ENCODE data around the gene LTBR. TPM values are rescaled to one million over a fixed set of nuclear protein-coding genes. Genes with fewer than 3 reads are reported as not detected.
A peak's percentile ranks its signal among the peaks of the same experiment; 100 is the strongest.

LTBR gene
- total RNA-seq, 1 donor: 29.8 TPM

DNA sequence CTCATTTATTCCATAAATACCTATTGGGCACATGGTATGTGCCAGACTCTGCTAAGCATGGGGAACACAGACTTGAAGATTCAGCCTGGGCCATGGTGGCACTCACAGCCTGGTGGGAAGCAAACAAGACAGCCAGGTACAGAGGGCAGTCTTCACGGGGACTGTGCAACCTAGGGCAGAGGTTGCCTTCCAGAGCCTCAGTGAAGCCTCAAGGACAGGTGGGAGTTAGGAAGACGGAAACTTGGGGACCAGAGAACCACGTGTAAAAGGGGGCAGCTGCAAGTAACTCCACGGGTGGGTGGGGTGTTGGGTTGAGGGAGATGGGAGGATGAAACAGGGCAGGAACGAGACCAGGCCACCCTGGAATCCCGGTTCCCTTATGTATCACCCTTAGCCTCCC is 980 bp upstream of the LTBR start:
- Histone ChIP-seq H3K27me3 (ENCODE audit: insufficient read depth, low read length) (no peaks in the 10 kb centered on the region), H3K4me1 (ENCODE audit: insufficient read depth, low read length) (peaks cover 68% of the 10 kb centered on the region), H3K9me3 (ENCODE audit: low read depth, low read length) (no peaks in the 10 kb centered on the region), H3K4me3 (ENCODE audit: low read length) (no peak overlapping the region)

DNA sequence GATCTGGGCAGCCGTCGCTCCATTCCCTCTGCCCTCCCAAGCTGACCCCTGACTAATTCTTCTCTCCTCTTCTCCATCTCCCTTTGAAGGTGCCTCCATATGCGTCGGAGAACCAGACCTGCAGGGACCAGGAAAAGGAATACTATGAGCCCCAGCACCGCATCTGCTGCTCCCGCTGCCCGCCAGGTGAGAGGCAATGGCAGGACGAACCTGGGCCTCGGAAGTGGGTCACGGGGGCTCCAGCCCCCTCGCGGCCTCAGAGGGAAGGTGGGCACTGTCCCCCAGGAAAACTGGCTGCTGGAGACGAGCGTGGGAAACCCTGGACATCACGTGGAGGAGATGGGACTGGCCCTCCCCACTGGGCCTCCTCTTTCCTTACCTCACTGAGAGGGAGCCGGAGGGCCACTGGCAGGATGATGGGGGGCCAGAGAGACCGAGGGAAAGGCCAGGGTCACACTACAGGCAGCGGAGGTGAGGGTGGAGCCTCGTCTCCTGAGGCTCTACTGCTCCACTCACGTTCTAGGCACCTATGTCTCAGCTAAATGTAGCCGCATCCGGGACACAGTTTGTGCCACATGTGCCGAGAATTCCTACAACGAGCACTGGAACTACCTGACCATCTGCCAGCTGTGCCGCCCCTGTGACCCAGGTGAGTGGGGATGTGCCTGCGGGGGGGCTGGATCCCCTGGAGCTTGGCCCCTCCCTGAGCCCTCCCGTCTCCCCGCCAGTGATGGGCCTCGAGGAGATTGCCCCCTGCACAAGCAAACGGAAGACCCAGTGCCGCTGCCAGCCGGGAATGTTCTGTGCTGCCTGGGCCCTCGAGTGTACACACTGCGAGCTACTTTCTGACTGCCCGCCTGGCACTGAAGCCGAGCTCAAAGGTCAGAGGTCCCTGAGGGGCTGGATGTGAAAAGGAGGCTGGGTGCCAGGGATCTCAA is 806 bp downstream of the LTBR start:
- peak overlapping the region; percentile 52 for H3K4me3 ChIP-seq (ENCODE audit: low read length)
- peaks cover 50% of the 10 kb centered on the region for H3K4me1 ChIP-seq (ENCODE audit: insufficient read depth, low read length)
- no peaks in the 10 kb centered on the region for H3K9me3 ChIP-seq (ENCODE audit: low read depth, low read length)
- no peaks in the 10 kb centered on the region for H3K27me3 ChIP-seq (ENCODE audit: insufficient read depth, low read length)

DNA sequence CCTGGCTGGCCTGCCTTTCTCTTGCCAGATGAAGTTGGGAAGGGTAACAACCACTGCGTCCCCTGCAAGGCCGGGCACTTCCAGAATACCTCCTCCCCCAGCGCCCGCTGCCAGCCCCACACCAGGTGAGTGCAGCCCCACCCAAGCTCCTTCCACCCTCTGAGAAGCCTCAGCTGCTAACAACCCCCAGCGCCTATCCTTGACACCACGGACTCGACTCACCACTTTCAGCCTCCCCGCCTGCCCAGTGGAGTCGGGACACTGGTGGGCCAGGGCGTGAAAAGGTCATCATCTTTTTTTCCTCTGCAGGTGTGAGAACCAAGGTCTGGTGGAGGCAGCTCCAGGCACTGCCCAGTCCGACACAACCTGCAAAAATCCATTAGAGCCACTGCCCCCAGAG is 2.1 kb downstream of the LTBR start:
- no peak overlapping the region for H3K4me3 ChIP-seq (ENCODE audit: low read length)
- no peaks in the 10 kb centered on the region for H3K27me3 ChIP-seq (ENCODE audit: insufficient read depth, low read length)
- no peaks in the 10 kb centered on the region for H3K9me3 ChIP-seq (ENCODE audit: low read depth, low read length)
- peaks cover 37% of the 10 kb centered on the region for H3K4me1 ChIP-seq (ENCODE audit: insufficient read depth, low read length)

DNA sequence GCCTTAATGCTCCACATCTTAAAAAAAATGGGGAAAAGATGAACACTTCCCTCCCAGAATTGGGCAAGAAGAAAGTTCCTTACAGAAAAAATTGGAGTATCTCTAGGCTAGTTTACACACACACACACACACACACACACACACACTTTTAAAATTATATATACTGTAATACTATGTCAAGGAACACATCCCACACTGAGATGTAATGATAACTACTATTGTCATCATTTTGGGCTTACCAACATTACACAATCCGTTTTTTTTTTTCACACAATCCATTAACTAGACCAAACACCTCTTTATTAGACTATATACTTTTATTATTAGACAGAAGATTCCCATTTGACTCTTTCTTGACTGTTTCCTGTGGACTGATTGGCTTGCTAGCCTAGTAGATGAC is 2.5 kb downstream of the LTBR start:
- Histone ChIP-seq H3K4me1 (ENCODE audit: insufficient read depth, low read length) (peaks cover 36% of the 10 kb centered on the region), H3K4me3 (ENCODE audit: low read length) (no peak overlapping the region), H3K9me3 (ENCODE audit: low read depth, low read length) (no peaks in the 10 kb centered on the region), H3K27me3 (ENCODE audit: insufficient read depth, low read length) (no peaks in the 10 kb centered on the region)

DNA sequence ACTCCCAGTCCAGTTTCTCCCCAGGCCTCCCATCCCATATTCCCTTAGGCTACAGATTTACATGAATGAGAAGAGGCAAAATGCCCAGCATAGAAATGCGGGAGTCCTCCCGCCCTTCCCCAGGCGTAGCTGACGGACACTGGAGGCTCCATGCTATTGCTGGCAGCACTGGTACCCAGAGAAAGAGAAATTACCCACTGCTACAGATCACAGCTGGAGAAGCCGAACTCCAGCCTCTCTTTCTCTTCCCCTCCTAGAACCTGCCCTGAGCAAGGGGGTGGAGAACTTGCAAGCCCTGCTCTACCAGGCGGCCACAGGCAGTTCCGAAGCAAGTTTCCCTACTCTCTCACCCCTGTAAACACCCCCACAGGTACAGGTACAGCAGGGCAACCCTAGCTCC is 3.6 kb downstream of the LTBR start:
- Histone ChIP-seq H3K4me3 (ENCODE audit: low read length) (no peak overlapping the region), H3K9me3 (ENCODE audit: low read depth, low read length) (no peaks in the 10 kb centered on the region), H3K4me1 (ENCODE audit: insufficient read depth, low read length) (peaks cover 39% of the 10 kb centered on the region), H3K27me3 (ENCODE audit: insufficient read depth, low read length) (no peaks in the 10 kb centered on the region)

DNA sequence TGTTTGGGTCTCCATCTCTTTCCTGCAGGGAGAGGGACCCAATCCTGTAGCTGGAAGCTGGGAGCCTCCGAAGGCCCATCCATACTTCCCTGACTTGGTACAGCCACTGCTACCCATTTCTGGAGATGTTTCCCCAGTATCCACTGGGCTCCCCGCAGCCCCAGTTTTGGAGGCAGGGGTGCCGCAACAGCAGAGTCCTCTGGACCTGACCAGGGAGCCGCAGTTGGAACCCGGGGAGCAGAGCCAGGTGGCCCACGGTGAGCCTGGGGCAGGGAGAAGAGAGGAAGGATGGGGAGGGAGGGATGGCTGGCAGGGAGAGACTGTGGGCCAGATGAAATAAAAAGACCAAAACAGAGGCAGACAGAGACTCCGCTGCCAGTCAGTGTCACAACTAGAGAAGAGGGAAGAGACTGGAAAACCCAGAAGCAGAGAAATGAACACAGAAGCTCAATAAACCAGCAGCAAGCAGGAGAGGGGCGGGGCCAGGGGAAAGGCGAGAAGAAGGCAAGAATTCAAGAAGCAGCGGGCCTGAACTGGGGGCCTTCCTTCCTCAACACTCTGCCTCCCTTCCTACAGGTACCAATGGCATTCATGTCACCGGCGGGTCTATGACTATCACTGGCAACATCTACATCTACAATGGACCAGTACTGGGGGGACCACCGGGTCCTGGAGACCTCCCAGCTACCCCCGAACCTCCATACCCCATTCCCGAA is 6.3 kb downstream of the LTBR start:
- no peak overlapping the region for H3K4me3 ChIP-seq (ENCODE audit: low read length)
- H3K9me3 ChIP-seq (ENCODE audit: low read depth, low read length): no peaks in the 10 kb centered on the region
- peaks cover 24% of the 10 kb centered on the region for H3K4me1 ChIP-seq (ENCODE audit: insufficient read depth, low read length)
- no peaks in the 10 kb centered on the region for H3K27me3 ChIP-seq (ENCODE audit: insufficient read depth, low read length)

DNA sequence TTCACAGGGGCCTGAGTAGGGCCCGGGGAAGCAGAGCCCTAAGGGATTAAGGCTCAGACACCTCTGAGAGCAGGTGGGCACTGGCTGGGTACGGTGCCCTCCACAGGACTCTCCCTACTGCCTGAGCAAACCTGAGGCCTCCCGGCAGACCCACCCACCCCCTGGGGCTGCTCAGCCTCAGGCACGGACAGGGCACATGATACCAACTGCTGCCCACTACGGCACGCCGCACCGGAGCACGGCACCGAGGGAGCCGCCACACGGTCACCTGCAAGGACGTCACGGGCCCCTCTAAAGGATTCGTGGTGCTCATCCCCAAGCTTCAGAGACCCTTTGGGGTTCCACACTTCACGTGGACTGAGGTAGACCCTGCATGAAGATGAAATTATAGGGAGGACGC is 7.1 kb downstream of the LTBR start:
- Histone ChIP-seq H3K4me3 (ENCODE audit: low read length) (no peak overlapping the region), H3K27me3 (ENCODE audit: insufficient read depth, low read length) (no peaks in the 10 kb centered on the region), H3K4me1 (ENCODE audit: insufficient read depth, low read length) (peaks cover 19% of the 10 kb centered on the region), H3K9me3 (ENCODE audit: low read depth, low read length) (no peaks in the 10 kb centered on the region)

DNA sequence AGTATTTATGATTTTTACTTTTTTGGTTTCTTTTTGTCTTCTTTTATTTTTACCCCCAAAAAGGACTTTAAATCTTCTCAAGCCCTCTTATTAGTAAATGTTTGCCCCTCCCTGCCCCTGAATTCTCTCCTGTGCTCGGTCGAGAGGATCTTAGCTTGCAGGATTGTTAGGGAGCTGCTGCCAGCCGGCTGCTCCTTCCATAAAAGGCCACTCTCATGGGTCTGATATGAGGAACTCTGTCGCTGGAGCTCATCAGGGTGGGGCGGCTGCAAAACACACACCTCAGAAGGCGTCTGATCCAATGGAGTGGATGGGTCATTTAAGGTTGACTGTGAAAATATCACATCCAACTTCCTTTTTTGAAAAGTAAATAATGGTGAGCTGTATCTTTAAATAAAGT is 8.5 kb downstream of the LTBR start:
- Histone ChIP-seq H3K4me3 (ENCODE audit: low read length) (no peak overlapping the region), H3K27me3 (ENCODE audit: insufficient read depth, low read length) (no peaks in the 10 kb centered on the region), H3K4me1 (ENCODE audit: insufficient read depth, low read length) (peaks cover 15% of the 10 kb centered on the region), H3K9me3 (ENCODE audit: low read depth, low read length) (no peaks in the 10 kb centered on the region)

DNA sequence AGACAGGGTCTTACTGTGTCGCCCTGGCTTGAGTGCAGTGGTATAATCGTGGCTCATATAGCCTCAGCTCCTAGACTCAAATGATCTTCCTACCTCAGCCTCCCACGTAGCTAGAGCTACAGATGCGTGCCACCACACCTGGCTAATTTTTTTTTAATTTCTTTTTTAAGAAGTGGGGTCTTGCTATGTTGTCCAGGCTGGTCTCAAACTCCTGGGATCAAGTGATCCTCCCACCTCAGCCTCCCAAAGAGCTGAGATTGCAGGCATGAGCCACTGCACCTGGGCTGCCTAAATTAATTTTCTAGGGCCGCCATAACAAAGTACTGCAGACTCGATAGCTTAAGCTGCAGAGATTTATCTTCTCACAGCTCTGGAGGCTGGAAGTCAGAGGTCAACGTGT is 9.1 kb downstream of the LTBR start:
- Histone ChIP-seq H3K4me1 (ENCODE audit: insufficient read depth, low read length) (peaks cover 15% of the 10 kb centered on the region), H3K9me3 (ENCODE audit: low read depth, low read length) (no peaks in the 10 kb centered on the region)

DNA sequence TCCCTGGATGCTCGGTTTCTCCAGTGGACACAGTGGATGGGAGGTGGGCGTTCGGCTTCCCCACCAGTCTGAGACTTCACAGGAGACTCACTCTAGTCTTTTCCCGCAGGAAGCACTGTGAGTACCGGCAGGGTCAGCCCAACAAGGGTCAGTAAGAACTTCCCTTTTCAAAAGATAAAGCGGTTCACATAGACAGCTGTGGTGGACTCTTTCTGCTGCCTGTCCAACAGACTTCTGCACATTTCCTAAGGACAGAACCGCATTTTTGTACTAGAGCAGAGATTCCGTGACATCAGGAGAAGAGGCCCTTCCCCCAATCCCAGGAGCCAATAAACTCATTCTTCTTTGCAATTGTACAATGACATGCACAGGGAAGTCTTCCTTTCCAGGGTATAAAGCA is 10.4 kb downstream of the LTBR start:
- Histone ChIP-seq H3K9me3 (ENCODE audit: low read depth, low read length) (no peaks in the 10 kb centered on the region), H3K4me1 (ENCODE audit: insufficient read depth, low read length) (peaks cover 15% of the 10 kb centered on the region), H3K4me3 (ENCODE audit: low read length) (no peak overlapping the region), H3K27me3 (ENCODE audit: insufficient read depth, low read length) (no peaks in the 10 kb centered on the region)

More for the DNA sequence above, 9.1 kb downstream of the LTBR start:
- H3K27me3 ChIP-seq (ENCODE audit: insufficient read depth, low read length): no peaks in the 10 kb centered on the region
- no peak overlapping the region for H3K4me3 ChIP-seq (ENCODE audit: low read length)

DNA sequence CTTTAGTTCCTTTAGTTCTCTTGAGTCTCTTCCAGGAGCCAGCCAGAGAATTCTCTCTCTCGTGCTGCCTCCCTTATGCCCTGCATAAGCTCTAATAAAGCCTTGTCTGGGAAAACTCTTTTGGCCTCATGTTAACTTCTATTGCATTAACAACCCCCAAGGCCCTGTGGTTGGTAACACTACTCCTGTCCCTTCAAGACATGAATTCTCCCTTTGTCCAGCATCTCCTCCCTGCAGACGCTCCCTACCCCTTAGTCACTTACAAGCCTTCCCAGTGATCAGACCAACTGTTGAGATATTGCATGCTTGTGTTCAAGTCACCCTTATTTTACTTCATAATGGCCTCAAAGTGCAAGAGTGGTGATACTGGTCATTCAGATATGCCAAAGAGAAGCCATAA is 12.1 kb downstream of the LTBR start:
- Histone ChIP-seq H3K4me1 (ENCODE audit: insufficient read depth, low read length) (peaks cover 15% of the 10 kb centered on the region), H3K4me3 (ENCODE audit: low read length) (no peak overlapping the region), H3K9me3 (ENCODE audit: low read depth, low read length) (no peaks in the 10 kb centered on the region), H3K27me3 (ENCODE audit: insufficient read depth, low read length) (no peaks in the 10 kb centered on the region)

DNA sequence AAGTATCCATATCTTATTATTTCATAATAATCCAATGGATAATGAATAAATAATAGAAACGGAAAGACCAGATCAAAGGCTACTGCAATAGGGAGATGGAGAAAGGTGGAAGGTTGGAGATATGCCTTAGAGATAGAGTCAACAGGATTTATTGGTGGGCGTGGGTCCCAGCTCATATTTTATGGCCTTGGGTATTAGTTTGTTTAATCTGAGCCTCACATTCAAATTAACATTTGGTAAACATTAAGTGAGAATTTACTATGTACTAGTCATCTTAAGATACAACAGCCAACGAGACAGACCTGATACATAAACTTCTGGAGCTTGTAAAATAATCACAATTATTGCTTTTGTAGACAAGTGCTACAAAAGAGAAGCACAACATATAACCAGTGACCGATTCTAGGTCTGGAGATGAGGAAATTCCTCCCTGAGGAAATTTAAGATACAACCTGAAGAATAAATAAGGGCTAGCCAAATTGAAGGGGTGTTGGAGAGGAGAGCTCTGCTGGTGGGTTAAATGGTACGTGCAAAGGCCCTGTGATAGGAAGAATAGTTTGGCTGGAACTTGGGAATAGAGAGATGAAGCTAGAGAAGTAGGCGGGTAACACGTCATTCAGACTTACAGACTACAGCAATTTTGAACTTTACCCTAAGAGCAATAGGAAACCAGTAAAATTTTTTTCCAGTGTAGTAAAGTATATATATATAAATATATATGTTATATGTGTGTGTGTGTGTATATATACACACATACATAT is 16.1 kb downstream of the LTBR start:
- H3K9me3 ChIP-seq (ENCODE audit: low read depth, low read length): no peaks in the 10 kb centered on the region
- H3K4me3 ChIP-seq (ENCODE audit: low read length): no peak overlapping the region
- no peaks in the 10 kb centered on the region for H3K27me3 ChIP-seq (ENCODE audit: insufficient read depth, low read length)
- H3K4me1 ChIP-seq (ENCODE audit: insufficient read depth, low read length): no peaks in the 10 kb centered on the region

DNA sequence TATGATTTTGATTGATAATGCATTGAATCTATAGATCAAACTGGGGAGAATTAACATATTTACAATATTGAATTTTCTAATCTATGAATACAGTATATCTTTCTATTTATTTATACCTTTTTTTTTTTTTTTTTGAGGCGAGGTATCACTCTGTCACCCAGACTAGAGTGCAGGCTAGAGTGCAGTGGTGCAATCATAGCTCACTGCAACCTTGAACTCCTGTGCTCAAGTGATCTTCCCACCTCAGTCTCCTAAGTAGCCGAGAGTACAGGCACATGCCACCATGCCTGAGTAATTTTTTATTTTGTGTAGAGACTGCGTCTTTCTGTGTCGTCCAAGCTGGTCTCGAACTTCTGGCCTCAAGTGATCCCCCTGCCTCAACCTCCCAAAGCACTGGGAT is 20.4 kb downstream of the LTBR start:
- Histone ChIP-seq H3K9me3 (ENCODE audit: low read depth, low read length) (no peaks in the 10 kb centered on the region), H3K4me1 (ENCODE audit: insufficient read depth, low read length) (no peaks in the 10 kb centered on the region), H3K27me3 (ENCODE audit: insufficient read depth, low read length) (no peaks in the 10 kb centered on the region), H3K4me3 (ENCODE audit: low read length) (no peak overlapping the region)

DNA sequence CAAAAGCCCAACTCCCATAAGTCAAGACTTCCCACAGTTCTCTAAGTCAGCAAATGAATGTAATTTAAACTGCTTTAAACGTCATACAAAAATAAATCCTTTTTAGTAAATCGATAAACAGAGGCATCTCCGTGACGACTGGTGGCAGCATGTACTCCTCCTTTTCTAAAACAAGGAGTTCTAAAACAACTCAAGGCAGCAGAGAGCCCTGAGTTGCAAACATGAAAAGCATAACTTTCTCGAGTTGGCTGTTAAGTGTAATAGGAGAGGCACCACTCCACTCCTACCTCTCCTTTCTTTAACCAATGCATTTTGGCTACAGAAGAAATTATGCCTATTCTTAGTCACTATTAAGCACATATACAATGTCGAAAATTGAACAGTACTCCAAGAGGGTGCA is 22.0 kb downstream of the LTBR start:
- Histone ChIP-seq H3K4me3 (ENCODE audit: low read length) (no peak overlapping the region), H3K27me3 (ENCODE audit: insufficient read depth, low read length) (no peaks in the 10 kb centered on the region), H3K4me1 (ENCODE audit: insufficient read depth, low read length) (no peaks in the 10 kb centered on the region), H3K9me3 (ENCODE audit: low read depth, low read length) (no peaks in the 10 kb centered on the region)
